GM12874 (cell line): ENCODE measurements around the gene THRA.

Experiments used
- TF ChIP-seq, protein P1 (sequence below): IDR thresholded peaks from 2 replicates; pipeline ENCODE4 v1.5.1; 2011; ENCODE audit warnings: low read depth, mild to moderate bottlenecking, control low read depth, low read length, moderate library complexity; ENCODE audit not compliant: insufficient read depth

THRA gene

DNA sequence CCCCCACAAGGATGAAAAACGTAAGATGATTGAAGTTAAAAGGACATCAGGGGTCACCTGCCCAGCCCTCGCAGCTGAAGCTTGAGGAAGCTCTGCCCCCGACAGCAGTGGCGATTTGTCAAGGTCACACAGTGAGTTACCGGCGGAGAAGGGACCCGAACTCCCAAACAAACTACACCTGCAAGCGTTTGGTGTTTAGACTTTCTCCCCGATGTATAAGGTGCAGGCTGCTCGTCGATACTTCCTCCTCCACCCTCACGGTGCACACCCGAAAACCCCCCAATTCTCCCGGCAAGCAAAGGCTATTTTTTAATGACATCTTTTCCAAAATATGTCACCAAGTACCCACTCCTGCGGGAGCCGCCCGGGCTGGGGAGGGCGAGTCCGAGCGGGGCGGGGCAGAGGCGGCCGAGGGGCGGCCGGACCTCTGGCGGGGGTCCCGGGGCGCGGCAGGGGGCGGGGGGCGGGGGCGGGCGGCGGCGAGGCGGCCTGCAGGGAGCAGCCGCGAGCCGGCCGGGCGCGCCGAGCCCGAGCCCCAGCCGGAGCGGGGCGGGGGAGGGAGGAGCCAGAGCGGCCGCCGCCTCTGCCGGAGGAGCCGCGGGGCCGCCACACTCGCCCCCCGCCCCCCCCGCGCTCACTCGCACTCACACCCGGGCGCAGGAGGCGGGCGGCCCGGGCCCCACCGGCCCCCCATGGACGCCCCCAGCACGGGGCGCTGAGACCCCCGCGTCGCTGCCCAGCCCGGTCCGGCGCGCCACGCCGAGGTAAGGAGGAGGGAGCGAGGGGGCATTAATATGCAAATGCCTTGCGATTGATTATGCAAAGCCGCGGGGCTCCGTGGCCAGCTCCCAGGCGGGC lies at the start of gene THRA:
THRA (plus strand) TSS at position 637 of the 858 bp plus-strand sequence. CDS start 11,524 bp downstream, outside the sequence.
- TF ChIP-seq, protein P1, sequence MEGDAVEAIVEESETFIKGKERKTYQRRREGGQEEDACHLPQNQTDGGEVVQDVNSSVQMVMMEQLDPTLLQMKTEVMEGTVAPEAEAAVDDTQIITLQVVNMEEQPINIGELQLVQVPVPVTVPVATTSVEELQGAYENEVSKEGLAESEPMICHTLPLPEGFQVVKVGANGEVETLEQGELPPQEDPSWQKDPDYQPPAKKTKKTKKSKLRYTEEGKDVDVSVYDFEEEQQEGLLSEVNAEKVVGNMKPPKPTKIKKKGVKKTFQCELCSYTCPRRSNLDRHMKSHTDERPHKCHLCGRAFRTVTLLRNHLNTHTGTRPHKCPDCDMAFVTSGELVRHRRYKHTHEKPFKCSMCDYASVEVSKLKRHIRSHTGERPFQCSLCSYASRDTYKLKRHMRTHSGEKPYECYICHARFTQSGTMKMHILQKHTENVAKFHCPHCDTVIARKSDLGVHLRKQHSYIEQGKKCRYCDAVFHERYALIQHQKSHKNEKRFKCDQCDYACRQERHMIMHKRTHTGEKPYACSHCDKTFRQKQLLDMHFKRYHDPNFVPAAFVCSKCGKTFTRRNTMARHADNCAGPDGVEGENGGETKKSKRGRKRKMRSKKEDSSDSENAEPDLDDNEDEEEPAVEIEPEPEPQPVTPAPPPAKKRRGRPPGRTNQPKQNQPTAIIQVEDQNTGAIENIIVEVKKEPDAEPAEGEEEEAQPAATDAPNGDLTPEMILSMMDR = no peak

GRCh38 chr17:40014375-40014980 lies 48.3 kb upstream of the THRA start:
- TF ChIP-seq, protein P1 = no peak

- TF ChIP-seq, protein P1 = no peak
Measured at GRCh38 chr17:40015005-40015997, 47.5 kb upstream of the THRA start, which contains the start of gene CSF3. CSF3 (plus strand) TSS chr17:40015440; CDS start chr17:40015475, 35 bp downstream.

- TF ChIP-seq, protein P1 = no peak
Measured at GRCh38 chr17:40015998-40016985, 46.5 kb upstream of the THRA start.

DNA sequence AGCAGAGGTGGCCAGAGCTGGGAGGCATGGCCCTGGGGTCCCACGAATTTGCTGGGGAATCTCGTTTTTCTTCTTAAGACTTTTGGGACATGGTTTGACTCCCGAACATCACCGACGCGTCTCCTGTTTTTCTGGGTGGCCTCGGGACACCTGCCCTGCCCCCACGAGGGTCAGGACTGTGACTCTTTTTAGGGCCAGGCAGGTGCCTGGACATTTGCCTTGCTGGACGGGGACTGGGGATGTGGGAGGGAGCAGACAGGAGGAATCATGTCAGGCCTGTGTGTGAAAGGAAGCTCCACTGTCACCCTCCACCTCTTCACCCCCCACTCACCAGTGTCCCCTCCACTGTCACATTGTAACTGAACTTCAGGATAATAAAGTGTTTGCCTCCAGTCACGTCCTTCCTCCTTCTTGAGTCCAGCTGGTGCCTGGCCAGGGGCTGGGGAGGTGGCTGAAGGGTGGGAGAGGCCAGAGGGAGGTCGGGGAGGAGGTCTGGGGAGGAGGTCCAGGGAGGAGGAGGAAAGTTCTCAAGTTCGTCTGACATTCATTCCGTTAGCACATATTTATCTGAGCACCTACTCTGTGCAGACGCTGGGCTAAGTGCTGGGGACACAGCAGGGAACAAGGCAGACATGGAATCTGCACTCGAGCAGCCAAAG lies 45.2 kb upstream of the THRA start:
- TF ChIP-seq, protein P1 = no peak

DNA sequence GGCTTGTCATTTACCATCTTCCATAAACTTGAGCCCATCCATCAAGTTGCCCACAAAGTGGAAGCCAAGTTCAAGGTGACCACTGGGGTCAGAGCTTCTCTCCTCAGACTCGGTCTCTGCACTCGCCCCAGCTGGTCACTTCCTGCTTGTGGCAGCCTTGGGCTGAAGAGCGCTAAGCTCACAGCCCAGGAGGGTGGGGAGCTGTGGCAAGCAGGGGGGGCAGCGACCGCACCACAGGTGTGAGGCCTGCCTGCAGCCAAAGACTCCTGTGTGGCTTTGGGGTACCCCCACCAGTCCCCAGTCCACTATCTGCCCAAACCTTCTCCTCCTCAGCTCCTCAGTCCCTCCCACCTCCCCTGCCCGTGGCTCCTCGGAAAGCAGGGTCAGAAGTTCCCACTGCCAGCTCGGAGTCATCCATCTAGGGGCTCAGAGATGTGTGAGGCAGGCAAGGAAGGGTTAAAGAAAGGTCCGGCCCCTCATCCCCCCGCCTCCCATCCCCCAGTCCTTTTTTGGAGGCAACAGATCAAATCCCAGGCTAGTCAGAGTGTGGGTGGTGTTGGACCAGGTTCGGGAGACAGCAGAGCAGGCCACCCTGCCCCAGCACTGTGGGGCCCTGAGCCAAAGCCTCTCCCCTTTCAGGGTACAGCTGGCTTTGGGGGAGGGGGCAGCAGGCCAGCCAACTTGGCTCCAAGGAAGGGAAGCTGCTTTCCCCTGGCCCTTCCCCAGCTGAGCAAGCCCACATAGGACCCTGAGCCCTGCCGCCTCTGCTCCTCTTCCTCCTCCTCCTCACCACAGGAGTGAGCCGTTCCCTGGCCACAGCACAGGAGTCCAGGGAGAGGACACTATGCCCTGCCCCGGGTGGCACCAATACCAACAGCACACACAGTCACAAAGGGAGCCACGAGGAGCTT lies 44.3 kb upstream of the THRA start:
- TF ChIP-seq, protein P1 = no peak
